Measurements from ENCODE around the gene DCAF15.

The DCAF15 gene

GRCh38 chr19:13960863-13961784 lies 8.8 kb downstream of the DCAF15 start:
- Mint-ChIP-seq H3K27ac (peak overlapping the region; percentile 66), H3K4me3 (no peak overlapping the region), H3K4me1 (peaks cover 7% of the 10 kb centered on the region), H3K9me3 (no peaks in the 10 kb centered on the region), H3K36me3 (ENCODE audit: low read depth) (peaks cover 21% of the 10 kb centered on the region), H3K27me3 (ENCODE audit: low read depth, poor library complexity) (peaks cover 4% of the 10 kb centered on the region)
- no peak for DNase-seq
- TF ChIP-seq, protein P1, sequence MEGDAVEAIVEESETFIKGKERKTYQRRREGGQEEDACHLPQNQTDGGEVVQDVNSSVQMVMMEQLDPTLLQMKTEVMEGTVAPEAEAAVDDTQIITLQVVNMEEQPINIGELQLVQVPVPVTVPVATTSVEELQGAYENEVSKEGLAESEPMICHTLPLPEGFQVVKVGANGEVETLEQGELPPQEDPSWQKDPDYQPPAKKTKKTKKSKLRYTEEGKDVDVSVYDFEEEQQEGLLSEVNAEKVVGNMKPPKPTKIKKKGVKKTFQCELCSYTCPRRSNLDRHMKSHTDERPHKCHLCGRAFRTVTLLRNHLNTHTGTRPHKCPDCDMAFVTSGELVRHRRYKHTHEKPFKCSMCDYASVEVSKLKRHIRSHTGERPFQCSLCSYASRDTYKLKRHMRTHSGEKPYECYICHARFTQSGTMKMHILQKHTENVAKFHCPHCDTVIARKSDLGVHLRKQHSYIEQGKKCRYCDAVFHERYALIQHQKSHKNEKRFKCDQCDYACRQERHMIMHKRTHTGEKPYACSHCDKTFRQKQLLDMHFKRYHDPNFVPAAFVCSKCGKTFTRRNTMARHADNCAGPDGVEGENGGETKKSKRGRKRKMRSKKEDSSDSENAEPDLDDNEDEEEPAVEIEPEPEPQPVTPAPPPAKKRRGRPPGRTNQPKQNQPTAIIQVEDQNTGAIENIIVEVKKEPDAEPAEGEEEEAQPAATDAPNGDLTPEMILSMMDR (IDR thresholded peaks at IDR 0.05), result no peak

- Mint-ChIP-seq H3K4me1 (peaks cover 7% of the 10 kb centered on the region), H3K9me3 (no peaks in the 10 kb centered on the region), H3K27ac (peak overlapping the region; percentile 66), H3K36me3 (ENCODE audit: low read depth) (peaks cover 13% of the 10 kb centered on the region), H3K27me3 (ENCODE audit: low read depth, poor library complexity) (peaks cover 4% of the 10 kb centered on the region), H3K4me3 (no peak overlapping the region)
- TF ChIP-seq, protein P1 (IDR thresholded peaks at IDR 0.05), result no peak
- no peak for DNase-seq
These were observed 9.8 kb downstream of the DCAF15 start for GRCh38 chr19:13961826-13962698.

GRCh38 chr19:13962699-13963602 lies 10.6 kb downstream of the DCAF15 start:
- Mint-ChIP-seq H3K36me3 (ENCODE audit: low read depth) (peaks cover 19% of the 10 kb centered on the region), H3K27ac (no peak overlapping the region), H3K9me3 (no peaks in the 10 kb centered on the region), H3K4me3 (no peak overlapping the region), H3K27me3 (ENCODE audit: low read depth, poor library complexity) (peaks cover 4% of the 10 kb centered on the region), H3K4me1 (peaks cover 7% of the 10 kb centered on the region)
- no peak for DNase-seq
- TF ChIP-seq, protein P1 (IDR thresholded peaks at IDR 0.05), result no peak

DNA sequence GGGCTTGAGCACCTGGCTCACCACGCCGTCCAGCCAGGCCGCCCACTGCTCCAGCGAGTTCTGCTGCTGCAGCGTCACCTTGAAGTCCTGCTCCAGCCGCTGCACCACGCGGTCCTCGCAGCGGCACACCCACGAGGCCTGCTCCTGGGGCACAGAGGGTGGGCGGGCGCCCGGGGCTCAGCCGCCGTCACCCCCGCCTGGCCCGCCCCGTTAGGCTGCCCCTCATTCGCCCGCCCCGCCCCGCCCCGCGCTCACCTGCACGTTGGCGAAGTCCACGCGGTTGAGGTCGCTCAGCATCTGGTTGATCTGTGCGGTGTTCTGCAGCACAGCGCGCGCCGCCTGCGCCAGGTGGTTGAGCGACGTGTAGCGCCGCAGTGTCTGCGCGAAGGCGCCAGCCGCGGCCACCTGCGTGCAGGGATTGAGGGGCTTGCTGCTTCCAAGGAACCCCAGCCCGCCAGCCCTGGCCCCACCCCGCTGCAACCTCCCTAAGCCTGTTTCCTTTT lies 11.3 kb downstream of the DCAF15 start:
- no peak overlapping the region for H3K27ac Mint-ChIP-seq
- H3K36me3 Mint-ChIP-seq (ENCODE audit: low read depth), result peaks cover 19% of the 10 kb centered on the region
- H3K27me3 Mint-ChIP-seq (ENCODE audit: low read depth, poor library complexity), result peaks cover 4% of the 10 kb centered on the region
- H3K9me3 Mint-ChIP-seq, result no peaks in the 10 kb centered on the region
- TF ChIP-seq, protein P1 (IDR thresholded peaks at IDR 0.05), result no peak
- peaks cover 7% of the 10 kb centered on the region for H3K4me1 Mint-ChIP-seq
- H3K4me3 Mint-ChIP-seq, result no peak overlapping the region
- DNase-seq, result no peak

DNA sequence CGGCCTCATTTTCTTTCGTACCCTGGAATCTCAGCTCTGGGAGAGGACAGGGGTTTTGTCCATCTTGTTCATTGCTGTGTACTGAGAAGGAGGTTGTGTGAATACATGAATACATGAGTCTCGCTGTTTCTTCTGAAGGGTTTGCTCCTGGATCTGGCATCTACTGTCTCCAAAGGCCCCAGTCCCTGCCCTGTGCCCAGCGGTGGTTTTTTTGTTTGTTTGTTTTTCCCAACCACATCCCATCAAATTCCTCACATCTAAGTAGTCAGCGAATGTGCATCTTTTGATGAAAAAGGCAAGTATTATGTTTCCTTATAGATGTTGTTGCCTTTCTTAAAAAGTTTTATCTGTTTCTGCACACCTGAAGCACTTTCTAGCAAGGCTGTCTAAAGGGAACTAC lies 12.5 kb downstream of the DCAF15 start:
- no peak for DNase-seq
- H3K36me3 Mint-ChIP-seq (ENCODE audit: low read depth), result peaks cover 27% of the 10 kb centered on the region
- peaks cover 7% of the 10 kb centered on the region for H3K4me1 Mint-ChIP-seq
- H3K27me3 Mint-ChIP-seq (ENCODE audit: low read depth, poor library complexity), result peaks cover 4% of the 10 kb centered on the region
- TF ChIP-seq, protein P1 (IDR thresholded peaks at IDR 0.05), result no peak
- H3K9me3 Mint-ChIP-seq, result no peaks in the 10 kb centered on the region
- H3K4me3 Mint-ChIP-seq, result no peak overlapping the region
- peak overlapping the region; percentile 38 for H3K27ac Mint-ChIP-seq

Data from nephron progenitor cell (in vitro differentiated cells).